Calu3 (cell line): Measurements from ENCODE around the gene MBD1. TPM values are rescaled to one million over a fixed set of nuclear protein-coding genes. Genes with fewer than 3 reads are reported as not detected.
A peak's percentile ranks its signal among the peaks of the same experiment; 100 is the strongest.
"Not testable (repeated sequence)": the region's sequence is repeated elsewhere in the genome, so short reads cannot be mapped to it uniquely, and the experiment has no call there.

ENCODE experiments used
- BruUV-seq: library from RNA; stranded (reverse); fragments of 400-500 nt; replicated peaks from 2 replicates; lab custom pipeline; 2021; lab: Mats Ljungman, UMichigan
- CTCF ChIA-PET: fragments of 300-600 bp; sonication (Branson Sonifier 250); formaldehyde crosslinking; loops from one replicate; lab custom pipeline; 2022; ENCODE audit warnings: antibody characterized with exemption; lab: Charles Lee
- DNase-seq: peaks from one replicate; pipeline ENCODE4 v3.0.0; 2022
- H3K27ac Mint-ChIP-seq: one replicate; pipeline ENCODE4 v1.8.0; 2022; ENCODE audit warnings: mixed read lengths; ENCODE audit not compliant: unreplicated experiment
- H3K27me3 Mint-ChIP-seq: one replicate; pipeline ENCODE4 v1.8.0; 2022; ENCODE audit warnings: mixed read lengths; ENCODE audit not compliant: unreplicated experiment
- H3K36me3 Mint-ChIP-seq: one replicate; pipeline ENCODE4 v1.8.0; 2022; ENCODE audit warnings: mild to moderate bottlenecking, moderate library complexity, mixed read lengths; ENCODE audit not compliant: insufficient read depth, unreplicated experiment
- H3K4me1 Mint-ChIP-seq: one replicate; pipeline ENCODE4 v1.8.0; 2022; ENCODE audit warnings: mild to moderate bottlenecking, low read depth, mixed read lengths; ENCODE audit not compliant: unreplicated experiment
- H3K4me3 Mint-ChIP-seq: one replicate; pipeline ENCODE4 v1.8.0; 2022; ENCODE audit warnings: mild to moderate bottlenecking, low read depth, moderate library complexity, mixed read lengths; ENCODE audit not compliant: unreplicated experiment
- H3K9me3 Mint-ChIP-seq: one replicate; pipeline ENCODE4 v1.8.0; 2022; ENCODE audit warnings: low read depth, mixed read lengths; ENCODE audit not compliant: unreplicated experiment
- CTCF ChIP-seq: fragments of 200-600 bp; IDR thresholded peaks from one replicate; pipeline ENCODE4 v1.8.0; 2022; ENCODE audit warnings: antibody characterized with exemption; ENCODE audit not compliant: unreplicated experiment
- intact Hi-C: fragments of 100-400 bp; cut with micrococcal nuclease; formaldehyde crosslinking; loops from one replicate; pipeline ENCODE4 v1.10.0; 2022; ENCODE audit not compliant: unreplicated experiment
- total RNA-seq: library from RNA; stranded (reverse); gene quantifications from 2 replicates; pipeline ENCODE4 v1.2.3, GENCODE V29; 2022

The MBD1 gene
- total RNA-seq, 1 experiment from 2014 or later = 70.5 TPM

GRCh38 chr18:50312296-50313030 lies 31.1 kb upstream of the MBD1 start:
- DNase-seq = no peak
- CTCF ChIA-PET = no interaction called here
- Mint-ChIP-seq H3K9me3 (no peaks in the 10 kb centered on the region), H3K4me3 (no peak overlapping the region), H3K27ac (no peak overlapping the region), H3K27me3 (no peaks in the 10 kb centered on the region), H3K4me1 (peaks cover 26% of the 10 kb centered on the region), H3K36me3 (peaks cover 8% of the 10 kb centered on the region)
- intact Hi-C loops = no loop called here
- no TSS peak for BruUV-seq
- TF ChIP-seq CTCF = no peak

- Mint-ChIP-seq H3K27me3 (no peaks in the 10 kb centered on the region), H3K4me3 (no peak overlapping the region), H3K27ac (no peak overlapping the region), H3K9me3 (no peaks in the 10 kb centered on the region), H3K36me3 (peaks cover 16% of the 10 kb centered on the region), H3K4me1 (peaks cover 34% of the 10 kb centered on the region)
- TF ChIP-seq CTCF = no peak
- intact Hi-C loops = no loop called here
- BruUV-seq = no TSS peak
- DNase-seq = peak; percentile 28
- CTCF ChIA-PET = interaction anchor here (0.5 to 0.8 kb wide), 2 partner anchors 39 to 45 kb away, joined by 3 to 4 read pairs; no protein-coding TSS in a partner anchor
These were observed 30.3 kb upstream of the MBD1 start for GRCh38 chr18:50311650-50312049.

- no peak overlapping the region for H3K4me3 Mint-ChIP-seq
- BruUV-seq = no TSS peak
- H3K36me3 Mint-ChIP-seq = peaks cover 16% of the 10 kb centered on the region
- intact Hi-C loops = no loop called here
- CTCF ChIA-PET = no interaction called here
- DNase-seq = no peak
- no peak for TF ChIP-seq CTCF
- H3K27ac Mint-ChIP-seq = no peak overlapping the region
- no peaks in the 10 kb centered on the region for H3K9me3 Mint-ChIP-seq
- H3K27me3 Mint-ChIP-seq = no peaks in the 10 kb centered on the region
- H3K4me1 Mint-ChIP-seq = peaks cover 35% of the 10 kb centered on the region
These were observed 28.8 kb upstream of the MBD1 start for GRCh38 chr18:50310080-50310479.

- BruUV-seq = not testable (repeated sequence)
- CTCF ChIA-PET = interaction anchor here (1.2 to 2.6 kb wide), 2 partner anchors 48 to 343 kb away, joined by 3 to 10 read pairs; no protein-coding TSS in a partner anchor
- intact Hi-C loops = loop anchor here (1.0 kb wide), 1 partner anchor 22 kb away; the partner anchor contains the start of gene CXXC1
These were observed 27.5 kb upstream of the MBD1 start for GRCh38 chr18:50308851-50309250.

More at GRCh38 chr18:50308851-50309250, 27.5 kb upstream of the MBD1 start:
- not testable (repeated sequence) for H3K9me3 Mint-ChIP-seq, H3K27me3 Mint-ChIP-seq
- H3K27ac Mint-ChIP-seq = peak overlapping the region; percentile 15
- H3K36me3 Mint-ChIP-seq = peaks cover 16% of the 10 kb centered on the region
- H3K4me3 Mint-ChIP-seq = peak overlapping the region; percentile 81
- H3K4me1 Mint-ChIP-seq = peaks cover 35% of the 10 kb centered on the region
- DNase-seq = peak; percentile 14
